K562 (cell line): ENCODE data around the gene FIS1. TPM values are rescaled to one million over a fixed set of nuclear protein-coding genes. Genes with fewer than 3 reads are reported as not detected.

Source experiments
- CBFB ChIP-seq: sonication (generic); formaldehyde crosslinking; IDR thresholded peaks from 2 replicates; pipeline ENCODE4 v1.4.0; 2020; ENCODE audit warnings: mild to moderate bottlenecking, missing genetic modification reagents
- CBX5 ChIP-seq: IDR thresholded peaks from 2 replicates; pipeline ENCODE4 v1.6.1; 2014; ENCODE audit warnings: low read depth, borderline replicate concordance
- DMBX1 ChIP-seq: fragments of 250-450 bp; sonication (Bioruptor Pico); IDR thresholded peaks from 2 replicates; pipeline ENCODE4 v1.8.0; 2022; ENCODE audit warnings: inconsistent platforms, mild to moderate bottlenecking, moderate library complexity, borderline replicate concordance
- HDAC6 ChIP-seq: IDR thresholded peaks from 2 replicates; pipeline ENCODE4 v1.6.1; 2012; ENCODE audit warnings: low read depth, mild to moderate bottlenecking, control low read depth, inconsistent platforms, low read length, moderate library complexity
- KAT7 ChIP-seq: sonication (generic); formaldehyde crosslinking; IDR thresholded peaks from 2 replicates; pipeline ENCODE4 v1.8.0; 2022; ENCODE audit warnings: missing genetic modification reagents, mild to moderate bottlenecking, borderline replicate concordance
- LARP7 ChIP-seq: fragments of 450-650 bp; IDR thresholded peaks from 2 replicates; pipeline ENCODE4 v1.6.1; 2016
- MTA2 ChIP-seq: fragments of 450-650 bp; IDR thresholded peaks from 2 replicates; pipeline ENCODE4 v1.6.1; 2016; ENCODE audit warnings: low read depth
- NR3C1 ChIP-seq: sonication (generic); formaldehyde crosslinking; IDR thresholded peaks from 2 replicates; pipeline ENCODE4 v1.8.1; 2022; ENCODE audit warnings: missing genetic modification reagents
- OTX1 ChIP-seq: fragments of 450-650 bp; formaldehyde crosslinking; IDR thresholded peaks from 2 replicates; pipeline ENCODE4 v1.4.0; 2022; ENCODE audit warnings: mild to moderate bottlenecking
- POLR2H ChIP-seq: IDR thresholded peaks from 2 replicates; pipeline ENCODE4 v1.6.1; 2016; ENCODE audit warnings: missing genetic modification characterization, low read depth, mild to moderate bottlenecking, control low read depth, missing compliant biosample characterization, moderate library complexity
- POLR3A ChIP-seq: IDR thresholded peaks from 2 replicates; pipeline ENCODE4 v1.6.1; 2011; ENCODE audit warnings: borderline replicate concordance, mild to moderate bottlenecking, moderate library complexity; ENCODE audit not compliant: insufficient read length, insufficient read depth; ENCODE audit errors: extremely low read depth
- RBFOX2 ChIP-seq: fragments of 200-400 bp; formaldehyde crosslinking; IDR thresholded peaks from 2 replicates; pipeline ENCODE4 v1.6.1; 2017; ENCODE audit warnings: low read depth, mild to moderate bottlenecking, low read length, moderate library complexity
- SAP30 ChIP-seq: fragments of 200-600 bp; sonication (generic); IDR thresholded peaks from 2 replicates; pipeline ENCODE4 v1.6.1; 2012; ENCODE audit warnings: borderline replicate concordance, low read depth, mild to moderate bottlenecking, moderate library complexity, low read length, control low read depth, inconsistent platforms; ENCODE audit not compliant: insufficient read depth, poor library complexity, severe bottlenecking
- TEAD4 ChIP-seq, 2 experiments: sonication (generic) in 1 of 2; formaldehyde crosslinking in 1 of 2; IDR thresholded peaks; 2 replicates each; pipeline versions ENCODE4 v1.6.1 to v1.8.0; 2012 to 2022; ENCODE audit warnings: borderline replicate concordance in 1 of 2, inconsistent platforms in 1 of 2, low read length in 1 of 2, mild to moderate bottlenecking in 1 of 2, missing genetic modification reagents in 1 of 2
- TFAM ChIP-seq: fragments of 250-450 bp; sonication (Bioruptor Pico); conservative IDR thresholded peaks from 2 replicates; pipeline ENCODE4 v1.5.0; 2021; ENCODE audit warnings: mild to moderate bottlenecking, moderate library complexity
- ZNF134 ChIP-seq: fragments of 250-450 bp; sonication (Bioruptor Pico); conservative IDR thresholded peaks from 2 replicates; pipeline ENCODE4 v1.4.0; 2020
- ZNF583 ChIP-seq: fragments of 250-450 bp; sonication (Bioruptor Pico); IDR thresholded peaks from 2 replicates; pipeline ENCODE4 v1.4.0; 2020
- ZZZ3 ChIP-seq: fragments of 450-650 bp; IDR thresholded peaks from 2 replicates; pipeline ENCODE4 v1.6.1; 2016; ENCODE audit warnings: antibody characterized with exemption, mild to moderate bottlenecking, moderate library complexity
- polyA plus RNA-seq, 8 experiments: library from polyadenylated mRNA; depleted of rRNA in 4 of 8; stranded (reverse) in 5 of 8; unstranded in 3 of 8; fragments of >200 nt; fragmentation: Nextera tagmentation in 2 of 8; fragmentation: Illumina TruSeq in 1 of 8; extraction: Ambion mirVana in 2 of 8; extraction: Trizol in 1 of 8; gene quantifications; 2 replicates each; pipeline versions ENCODE4 v1.2.1 to v1.2.3, GENCODE V29; 2011 to 2014; ENCODE audit warnings: inconsistent platforms in 1 of 8, missing spikeins in 1 of 8
- total RNA-seq, 7 experiments: library from RNA; depleted of rRNA in 6 of 7; stranded (reverse); fragments of >200 nt in 6 of 7; fragmentation: Illumina TruSeq in 2 of 7; extraction: Trizol in 2 of 7; gene quantifications; 2 replicates each; pipeline versions ENCODE4 v1.2.1 to v1.2.3, GENCODE V29; 2011 to 2021; ENCODE audit warnings: low replicate concordance in 1 of 7
- TF ChIP-seq, protein P1 (sequence below): fragments of 450-650 bp; IDR thresholded peaks from 2 replicates; pipeline ENCODE4 v1.6.1; 2016
- TF ChIP-seq, protein P2 (sequence below): fragments of 250-450 bp; sonication (Bioruptor Pico); IDR thresholded peaks from 2 replicates; pipeline ENCODE4 v1.8.0; 2022; ENCODE audit warnings: inconsistent platforms
- TF ChIP-seq, protein P3 (sequence below): sonication (generic); formaldehyde crosslinking; IDR thresholded peaks from 2 replicates; pipeline ENCODE4 v1.4.0; 2020; ENCODE audit warnings: mild to moderate bottlenecking, missing genetic modification reagents
- TF ChIP-seq, protein P4 (sequence below), 2 experiments: fragments of 250-450 bp in 1 of 2; fragments of 450-650 bp in 1 of 2; sonication (Bioruptor Pico) in 1 of 2; IDR thresholded peaks; 2 replicates each; pipeline versions ENCODE4 v1.6.1 to v1.8.0; 2016 to 2021; ENCODE audit warnings: mild to moderate bottlenecking in 2 of 2, moderate library complexity in 2 of 2, missing compliant biosample characterization in 1 of 2, missing genetic modification characterization in 1 of 2

FIS1 gene
- total and polyA plus RNA-seq, 9 of the 15 experiments (the other 6 are each of a cell fraction or from before 2014, with no cell fraction given), result 86.0 to 257 (median 144) TPM

DNA sequence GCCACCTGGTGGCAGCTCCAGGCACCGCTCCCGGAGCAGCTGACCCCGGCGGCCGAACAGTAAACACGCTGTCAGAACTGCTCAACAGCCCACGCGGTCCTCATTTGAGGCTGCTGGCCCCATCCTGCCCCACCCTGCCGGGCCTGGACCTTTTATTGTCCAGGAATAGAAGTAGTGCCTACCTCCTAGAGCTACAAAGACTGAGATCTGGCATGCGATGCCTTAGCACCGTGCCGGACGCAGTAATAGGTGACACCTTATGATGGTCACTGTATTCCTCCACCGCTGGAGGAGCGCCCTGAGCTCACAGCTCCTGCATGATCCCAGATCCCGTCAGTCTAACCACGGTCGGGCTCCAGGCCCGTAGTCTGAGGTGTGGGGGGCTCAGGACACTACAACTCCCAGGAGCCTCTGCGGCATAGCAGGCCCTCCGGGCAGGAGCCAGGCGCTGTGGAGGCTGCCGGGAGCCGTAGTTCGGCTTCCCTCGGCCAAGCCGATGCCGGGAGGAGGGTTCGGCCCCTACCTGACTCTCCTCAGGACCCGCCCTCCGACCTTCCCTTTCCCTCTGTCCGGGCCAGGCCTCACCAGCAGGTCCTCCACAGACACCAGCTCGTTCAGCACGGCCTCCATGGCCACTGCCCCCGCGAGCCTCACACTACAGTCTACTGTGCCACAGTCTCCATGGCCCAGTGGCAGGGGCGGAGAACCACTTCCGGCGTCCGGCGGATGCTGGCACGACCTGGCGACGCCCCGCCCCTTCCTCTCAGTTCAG lies at the start of gene FIS1 (continued):
- TF ChIP-seq ZNF583 (CRISPR knock-in tag), result 0 out of 2 replicates have a peak, but pooled peaks have one; percentile 11
- TF ChIP-seq, protein P1, sequence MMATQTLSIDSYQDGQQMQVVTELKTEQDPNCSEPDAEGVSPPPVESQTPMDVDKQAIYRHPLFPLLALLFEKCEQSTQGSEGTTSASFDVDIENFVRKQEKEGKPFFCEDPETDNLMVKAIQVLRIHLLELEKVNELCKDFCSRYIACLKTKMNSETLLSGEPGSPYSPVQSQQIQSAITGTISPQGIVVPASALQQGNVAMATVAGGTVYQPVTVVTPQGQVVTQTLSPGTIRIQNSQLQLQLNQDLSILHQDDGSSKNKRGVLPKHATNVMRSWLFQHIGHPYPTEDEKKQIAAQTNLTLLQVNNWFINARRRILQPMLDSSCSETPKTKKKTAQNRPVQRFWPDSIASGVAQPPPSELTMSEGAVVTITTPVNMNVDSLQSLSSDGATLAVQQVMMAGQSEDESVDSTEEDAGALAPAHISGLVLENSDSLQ, result peak; percentile 49; the same call in 1 of the 2 replicates
- TF ChIP-seq LARP7, result no peak
- no peak for TF ChIP-seq HDAC6
- TF ChIP-seq TFAM (CRISPR knock-in tag), result no peak
- TF ChIP-seq POLR3A, result no peak
- TF ChIP-seq, protein P2, sequence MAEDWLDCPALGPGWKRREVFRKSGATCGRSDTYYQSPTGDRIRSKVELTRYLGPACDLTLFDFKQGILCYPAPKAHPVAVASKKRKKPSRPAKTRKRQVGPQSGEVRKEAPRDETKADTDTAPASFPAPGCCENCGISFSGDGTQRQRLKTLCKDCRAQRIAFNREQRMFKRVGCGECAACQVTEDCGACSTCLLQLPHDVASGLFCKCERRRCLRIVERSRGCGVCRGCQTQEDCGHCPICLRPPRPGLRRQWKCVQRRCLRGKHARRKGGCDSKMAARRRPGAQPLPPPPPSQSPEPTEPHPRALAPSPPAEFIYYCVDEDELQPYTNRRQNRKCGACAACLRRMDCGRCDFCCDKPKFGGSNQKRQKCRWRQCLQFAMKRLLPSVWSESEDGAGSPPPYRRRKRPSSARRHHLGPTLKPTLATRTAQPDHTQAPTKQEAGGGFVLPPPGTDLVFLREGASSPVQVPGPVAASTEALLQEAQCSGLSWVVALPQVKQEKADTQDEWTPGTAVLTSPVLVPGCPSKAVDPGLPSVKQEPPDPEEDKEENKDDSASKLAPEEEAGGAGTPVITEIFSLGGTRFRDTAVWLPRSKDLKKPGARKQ (CRISPR knock-in tag), result no peak
- TF ChIP-seq OTX1 (CRISPR knock-in tag), result 0 out of 2 replicates have a peak, but pooled peaks have one; percentile 11
- TF ChIP-seq, protein P3, sequence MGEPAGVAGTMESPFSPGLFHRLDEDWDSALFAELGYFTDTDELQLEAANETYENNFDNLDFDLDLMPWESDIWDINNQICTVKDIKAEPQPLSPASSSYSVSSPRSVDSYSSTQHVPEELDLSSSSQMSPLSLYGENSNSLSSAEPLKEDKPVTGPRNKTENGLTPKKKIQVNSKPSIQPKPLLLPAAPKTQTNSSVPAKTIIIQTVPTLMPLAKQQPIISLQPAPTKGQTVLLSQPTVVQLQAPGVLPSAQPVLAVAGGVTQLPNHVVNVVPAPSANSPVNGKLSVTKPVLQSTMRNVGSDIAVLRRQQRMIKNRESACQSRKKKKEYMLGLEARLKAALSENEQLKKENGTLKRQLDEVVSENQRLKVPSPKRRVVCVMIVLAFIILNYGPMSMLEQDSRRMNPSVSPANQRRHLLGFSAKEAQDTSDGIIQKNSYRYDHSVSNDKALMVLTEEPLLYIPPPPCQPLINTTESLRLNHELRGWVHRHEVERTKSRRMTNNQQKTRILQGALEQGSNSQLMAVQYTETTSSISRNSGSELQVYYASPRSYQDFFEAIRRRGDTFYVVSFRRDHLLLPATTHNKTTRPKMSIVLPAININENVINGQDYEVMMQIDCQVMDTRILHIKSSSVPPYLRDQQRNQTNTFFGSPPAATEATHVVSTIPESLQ (CRISPR knock-in tag), result no peak; the same call in 1 of the 2 replicates
- TF ChIP-seq ZNF134 (CRISPR knock-in tag), result no peak; the same call in 1 of the 2 replicates
- no peak for TF ChIP-seq NR3C1 (CRISPR knock-in tag)
- no peak for TF ChIP-seq ZZZ3
- peak; percentile 94 for TF ChIP-seq RBFOX2
- TF ChIP-seq SAP30, result peak; percentile 71
- no peak for TF ChIP-seq DMBX1 (CRISPR knock-in tag)
- peak; percentile 74 for TF ChIP-seq CBFB (CRISPR knock-in tag)
- TF ChIP-seq MTA2, result no peak
- TF ChIP-seq, protein P4, sequence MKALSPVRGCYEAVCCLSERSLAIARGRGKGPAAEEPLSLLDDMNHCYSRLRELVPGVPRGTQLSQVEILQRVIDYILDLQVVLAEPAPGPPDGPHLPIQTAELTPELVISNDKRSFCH (CRISPR knock-in tag; IDR thresholded peaks at IDR 0.05), result no peak
- TF ChIP-seq, protein P4 (tag; IDR thresholded peaks at IDR 0.05), result no peak
- TF ChIP-seq POLR2H (tag), result no peak
- no peak for TF ChIP-seq CBX5
- TF ChIP-seq KAT7, result no peak; the same call in 1 of the 2 replicates
- peak; percentile 15; the same call in 1 of the 2 replicates for TF ChIP-seq TEAD4 (IDR thresholded peaks at IDR 0.05; ENCODE audit: low read length)
- no peak for TF ChIP-seq TEAD4 (CRISPR knock-in tag; IDR thresholded peaks at IDR 0.05; ENCODE audit: borderline replicate concordance)
